ENCODE measurements around the gene RAB5A.
"Not testable (repeated sequence)": the region's sequence is repeated elsewhere in the genome, so short reads cannot be mapped to it uniquely, and the experiment has no call there.

RAB5A gene

DNA sequence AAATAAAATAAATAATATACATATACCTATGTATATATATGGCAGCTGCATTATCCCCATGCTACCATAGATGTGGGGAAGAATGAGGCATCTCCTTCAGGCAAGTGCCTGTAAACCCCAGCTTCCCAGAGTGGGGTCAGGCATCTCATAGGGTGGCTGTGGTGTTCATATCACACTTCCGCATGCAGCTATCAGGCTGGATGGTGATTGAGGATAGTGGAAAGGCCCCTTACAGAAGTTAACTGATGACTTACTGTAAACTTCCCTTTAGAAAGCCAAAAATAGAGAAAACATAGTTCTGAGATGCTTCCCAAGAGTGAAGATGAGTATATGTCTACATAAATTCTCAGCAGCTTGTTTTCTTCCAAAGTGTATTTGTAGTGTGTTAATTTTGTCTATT lies 68.6 kb downstream of the RAB5A start:
- Mint-ChIP-seq H3K36me3 (ENCODE audit: low read depth) (no peaks in the 10 kb centered on the region), H3K4me1 (no peaks in the 10 kb centered on the region), H3K27ac (no peak overlapping the region), H3K27me3 (ENCODE audit: low read depth, poor library complexity) (no peaks in the 10 kb centered on the region), H3K4me3 (no peak overlapping the region), H3K9me3 (no peaks in the 10 kb centered on the region)
- no peak for DNase-seq
- TF ChIP-seq, protein P1, sequence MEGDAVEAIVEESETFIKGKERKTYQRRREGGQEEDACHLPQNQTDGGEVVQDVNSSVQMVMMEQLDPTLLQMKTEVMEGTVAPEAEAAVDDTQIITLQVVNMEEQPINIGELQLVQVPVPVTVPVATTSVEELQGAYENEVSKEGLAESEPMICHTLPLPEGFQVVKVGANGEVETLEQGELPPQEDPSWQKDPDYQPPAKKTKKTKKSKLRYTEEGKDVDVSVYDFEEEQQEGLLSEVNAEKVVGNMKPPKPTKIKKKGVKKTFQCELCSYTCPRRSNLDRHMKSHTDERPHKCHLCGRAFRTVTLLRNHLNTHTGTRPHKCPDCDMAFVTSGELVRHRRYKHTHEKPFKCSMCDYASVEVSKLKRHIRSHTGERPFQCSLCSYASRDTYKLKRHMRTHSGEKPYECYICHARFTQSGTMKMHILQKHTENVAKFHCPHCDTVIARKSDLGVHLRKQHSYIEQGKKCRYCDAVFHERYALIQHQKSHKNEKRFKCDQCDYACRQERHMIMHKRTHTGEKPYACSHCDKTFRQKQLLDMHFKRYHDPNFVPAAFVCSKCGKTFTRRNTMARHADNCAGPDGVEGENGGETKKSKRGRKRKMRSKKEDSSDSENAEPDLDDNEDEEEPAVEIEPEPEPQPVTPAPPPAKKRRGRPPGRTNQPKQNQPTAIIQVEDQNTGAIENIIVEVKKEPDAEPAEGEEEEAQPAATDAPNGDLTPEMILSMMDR (IDR thresholded peaks at IDR 0.05) = no peak

DNA sequence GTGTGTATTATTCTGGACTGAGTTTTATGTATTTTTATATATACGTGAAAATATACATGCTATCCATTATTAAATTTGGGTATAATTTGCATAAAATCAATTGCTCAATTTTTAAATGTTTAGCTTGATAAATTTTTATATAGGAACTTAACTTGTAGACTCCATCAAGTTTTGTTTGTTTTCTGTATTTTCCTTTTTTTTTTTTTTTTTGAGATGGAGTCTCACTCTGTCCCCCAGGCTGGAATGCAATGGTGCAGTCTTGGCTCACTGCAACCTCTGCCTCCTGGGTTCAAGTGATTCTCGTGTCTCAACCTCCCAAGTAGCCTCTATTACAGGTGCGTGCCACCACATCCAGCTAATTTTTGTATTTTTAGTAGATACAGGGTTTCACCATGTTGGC lies 69.2 kb downstream of the RAB5A start:
- H3K9me3 Mint-ChIP-seq, H3K4me3 Mint-ChIP-seq: not testable (repeated sequence)

DNA sequence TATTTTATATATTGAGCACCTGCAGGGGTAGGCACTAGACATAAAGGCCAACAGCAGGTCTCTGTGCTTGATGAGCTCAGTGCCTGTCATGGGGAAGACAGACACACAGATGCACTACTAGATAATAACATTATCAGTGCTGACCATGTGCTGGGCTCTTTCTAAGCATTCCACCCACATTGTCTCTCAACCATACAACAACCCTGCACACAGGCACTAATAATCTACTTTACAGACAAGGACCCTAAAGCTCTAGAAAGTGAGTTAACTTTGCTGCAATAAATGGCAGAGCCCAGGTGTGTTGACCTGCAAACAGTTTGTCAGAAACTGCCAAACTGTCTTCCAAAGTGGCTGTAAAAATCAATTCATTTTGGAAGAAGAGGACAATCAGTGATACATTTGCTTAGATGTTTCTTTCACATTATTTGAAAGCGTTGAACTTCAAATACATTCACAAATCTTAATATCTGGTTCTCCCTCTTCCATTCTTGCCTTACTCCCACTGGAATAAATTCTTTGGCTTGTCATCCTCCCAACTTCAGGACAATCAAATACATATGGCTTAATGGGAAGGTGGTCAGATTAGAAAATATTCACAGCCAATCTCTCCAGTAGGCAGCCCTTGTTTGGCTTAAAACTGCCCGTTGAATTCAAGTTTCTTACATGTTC lies 76.2 kb downstream of the RAB5A start:
- no peaks in the 10 kb centered on the region for H3K36me3 Mint-ChIP-seq (ENCODE audit: low read depth)
- H3K4me1 Mint-ChIP-seq = no peaks in the 10 kb centered on the region
- no peak overlapping the region for H3K4me3 Mint-ChIP-seq
- TF ChIP-seq, protein P1 (IDR thresholded peaks at IDR 0.05) = no peak
- no peak for DNase-seq
- no peaks in the 10 kb centered on the region for H3K9me3 Mint-ChIP-seq
- no peak overlapping the region for H3K27ac Mint-ChIP-seq
- H3K27me3 Mint-ChIP-seq (ENCODE audit: low read depth, poor library complexity) = no peaks in the 10 kb centered on the region

More for the DNA sequence above, 69.2 kb downstream of the RAB5A start:
- H3K27me3 Mint-ChIP-seq (ENCODE audit: low read depth, poor library complexity); H3K4me1 Mint-ChIP-seq; H3K27ac Mint-ChIP-seq; H3K36me3 Mint-ChIP-seq (ENCODE audit: low read depth); DNase-seq: not testable (repeated sequence)

DNA sequence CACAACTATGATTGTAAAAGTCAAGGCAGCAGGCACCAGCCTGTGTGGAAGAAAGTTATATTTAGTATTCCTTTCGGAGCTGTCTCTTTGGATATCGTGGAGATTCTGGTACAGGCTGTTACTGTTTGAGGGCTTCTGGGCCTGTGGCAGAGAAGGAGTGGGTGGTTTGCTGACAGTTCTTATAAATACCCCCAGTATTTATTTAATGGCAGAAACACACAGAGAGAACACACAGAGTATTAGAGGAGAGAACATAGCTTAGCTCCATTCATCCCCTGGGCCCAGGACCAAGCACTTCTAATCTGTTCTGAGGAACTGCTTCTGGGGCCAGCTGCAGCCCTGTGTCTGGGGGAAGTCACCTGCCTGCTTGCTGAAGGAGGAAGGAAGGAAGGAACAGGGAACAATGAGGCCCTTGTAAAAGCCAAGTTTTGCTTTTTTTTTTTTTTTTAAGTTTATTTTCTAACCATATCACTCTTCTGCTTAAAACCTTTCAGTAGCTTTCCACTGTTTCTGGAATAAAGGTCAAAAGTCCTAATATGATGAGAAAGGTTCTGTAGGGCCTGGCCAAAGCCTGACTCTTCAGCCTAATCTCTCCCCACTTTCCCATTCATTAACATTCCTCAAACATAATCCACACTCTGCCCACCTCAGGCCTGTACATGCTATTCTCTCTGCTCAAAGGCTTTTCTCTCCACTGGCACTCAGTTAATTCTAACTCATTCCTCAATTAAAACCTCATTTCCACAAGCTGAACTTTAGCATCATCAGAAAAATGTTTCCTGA lies 76.9 kb downstream of the RAB5A start:
- Mint-ChIP-seq H3K36me3 (ENCODE audit: low read depth) (no peaks in the 10 kb centered on the region), H3K27ac (peak overlapping the region; percentile 10), H3K4me3 (no peak overlapping the region), H3K27me3 (ENCODE audit: low read depth, poor library complexity) (no peaks in the 10 kb centered on the region), H3K4me1 (no peaks in the 10 kb centered on the region), H3K9me3 (no peaks in the 10 kb centered on the region)
- no peak for DNase-seq
- TF ChIP-seq, protein P1 (IDR thresholded peaks at IDR 0.05) = no peak

DNA sequence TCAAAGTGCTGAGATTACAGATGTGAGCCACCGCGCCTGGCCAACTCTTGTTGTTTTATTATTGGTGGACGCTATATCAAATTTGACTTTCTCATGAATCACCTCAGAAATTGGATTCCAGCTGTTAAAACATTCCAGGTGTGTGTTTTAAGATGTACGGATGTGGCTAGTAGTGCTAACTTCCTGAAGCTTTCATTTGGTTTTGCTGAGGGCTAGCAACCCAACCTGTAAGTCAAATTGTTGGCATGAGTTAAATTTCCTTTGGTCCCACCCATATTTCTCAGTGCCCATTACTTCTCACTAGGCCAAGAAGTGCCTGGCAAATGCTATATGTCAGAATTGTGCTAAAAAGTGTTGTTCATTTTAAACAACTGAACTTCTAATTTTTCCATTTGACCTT lies 80.2 kb downstream of the RAB5A start:
- no peaks in the 10 kb centered on the region for H3K27me3 Mint-ChIP-seq (ENCODE audit: low read depth, poor library complexity)
- H3K27ac Mint-ChIP-seq = no peak overlapping the region
- no peak overlapping the region for H3K4me3 Mint-ChIP-seq
- no peaks in the 10 kb centered on the region for H3K4me1 Mint-ChIP-seq
- TF ChIP-seq, protein P1 (IDR thresholded peaks at IDR 0.05) = no peak
- no peak for DNase-seq
- H3K9me3 Mint-ChIP-seq = no peaks in the 10 kb centered on the region
- H3K36me3 Mint-ChIP-seq (ENCODE audit: low read depth) = no peaks in the 10 kb centered on the region

DNA sequence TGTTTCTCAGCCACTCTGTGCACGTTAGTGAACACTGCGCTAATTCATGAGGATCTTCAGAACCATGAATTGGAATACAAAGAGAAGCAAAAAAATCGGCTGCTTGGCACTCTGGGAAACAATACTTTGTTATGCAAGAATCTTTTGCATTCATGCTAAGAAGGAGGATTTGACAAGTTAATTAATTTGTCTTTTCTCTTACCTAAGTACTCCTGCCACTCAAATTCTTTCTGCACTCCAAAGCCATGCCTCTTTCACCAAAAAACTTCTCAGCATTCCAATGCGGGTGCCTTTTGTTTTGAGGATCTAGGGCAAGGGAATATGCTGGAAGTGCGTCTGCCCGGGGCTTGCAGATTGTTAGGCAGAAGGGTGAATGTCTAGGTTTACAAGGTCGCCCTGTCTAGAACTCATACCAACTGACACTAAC lies 82.0 kb downstream of the RAB5A start:
- H3K9me3 Mint-ChIP-seq = no peaks in the 10 kb centered on the region
- H3K36me3 Mint-ChIP-seq (ENCODE audit: low read depth) = no peaks in the 10 kb centered on the region
- no peak for DNase-seq
- TF ChIP-seq, protein P1 (IDR thresholded peaks at IDR 0.05) = no peak
- no peaks in the 10 kb centered on the region for H3K4me1 Mint-ChIP-seq
- no peak overlapping the region for H3K27ac Mint-ChIP-seq
- H3K4me3 Mint-ChIP-seq = no peak overlapping the region
- H3K27me3 Mint-ChIP-seq (ENCODE audit: low read depth, poor library complexity) = peaks cover 4% of the 10 kb centered on the region

DNA sequence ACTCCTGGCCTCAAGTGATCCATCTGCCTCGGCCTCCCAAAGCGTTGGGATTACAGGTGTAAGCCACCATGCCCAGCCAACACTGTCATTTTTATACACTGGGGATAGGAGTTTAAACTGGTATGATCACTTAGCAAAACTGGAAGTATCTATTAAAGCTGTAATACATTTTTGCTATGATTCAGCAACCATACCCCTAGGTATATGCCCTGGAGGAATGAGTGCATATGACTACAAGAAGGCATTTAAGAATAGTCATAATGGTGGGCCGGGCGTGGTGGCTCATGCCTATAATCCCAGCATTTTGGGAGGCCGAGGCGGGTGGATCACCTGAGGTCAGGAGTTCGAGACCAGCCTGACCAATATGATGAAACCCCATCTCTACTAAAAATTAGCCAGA lies 85.0 kb downstream of the RAB5A start:
- H3K27ac Mint-ChIP-seq; H3K4me1 Mint-ChIP-seq; H3K9me3 Mint-ChIP-seq; H3K36me3 Mint-ChIP-seq (ENCODE audit: low read depth); H3K27me3 Mint-ChIP-seq (ENCODE audit: low read depth, poor library complexity); DNase-seq; H3K4me3 Mint-ChIP-seq: not testable (repeated sequence)
